GM23338 (cell line): Measurements from ENCODE around the gene SMYD1. TPM values are rescaled to one million over a fixed set of nuclear protein-coding genes. Genes with fewer than 3 reads are reported as not detected.

Experiments used
- ATAC-seq: fragments of 200-7000 bp; cut with Tn5 transposase; 3 replicates; pipeline ENCODE4 v1.9.1; 2020
- DNase-seq: peaks from one replicate; pipeline ENCODE4 v3.0.0-alpha.2; 2015; ENCODE audit warnings: low spot score
- H2AFZ ChIP-seq: fragments of 200-600 bp; sonication (generic); 2 replicates; pipeline ENCODE4 v1.8.0; 2016; ENCODE audit warnings: antibody characterized with exemption, mild to moderate bottlenecking, moderate library complexity
- H3F3A ChIP-seq: fragments of 200-600 bp; sonication (generic); replicated peaks from 2 replicates; pipeline ENCODE4 v1.8.0; 2017; ENCODE audit warnings: antibody characterized with exemption, mixed run types, low read depth
- H3K27ac ChIP-seq: fragments of 200-600 bp; sonication (generic); 2 replicates; pipeline ENCODE4 v1.6.1; 2016; ENCODE audit warnings: low read depth
- H3K27me3 ChIP-seq: fragments of 200-600 bp; sonication (generic); 2 replicates; pipeline ENCODE4 v1.8.0; 2016; ENCODE audit warnings: mild to moderate bottlenecking, mixed run types, moderate library complexity; ENCODE audit not compliant: insufficient read depth
- H3K36me3 ChIP-seq: fragments of 200-600 bp; sonication (generic); 2 replicates; pipeline ENCODE4 v1.8.0; 2016; ENCODE audit warnings: mild to moderate bottlenecking; ENCODE audit not compliant: insufficient read depth
- H3K4me1 ChIP-seq: fragments of 200-600 bp; sonication (generic); 2 replicates; pipeline ENCODE4 v1.8.0; 2016; ENCODE audit warnings: mild to moderate bottlenecking, moderate library complexity; ENCODE audit not compliant: insufficient read depth
- H3K4me2 ChIP-seq: fragments of 200-600 bp; sonication (generic); 2 replicates; pipeline ENCODE4 v1.7.1; 2017; ENCODE audit warnings: mixed run types
- H3K4me3 ChIP-seq: fragments of 200-600 bp; sonication (generic); 2 replicates; pipeline ENCODE4 v1.6.1; 2016; ENCODE audit warnings: mixed run types
- H3K79me2 ChIP-seq: fragments of 200-600 bp; sonication (generic); replicated peaks from 2 replicates; pipeline ENCODE4 v1.8.0; 2017; ENCODE audit warnings: mild to moderate bottlenecking; ENCODE audit not compliant: insufficient read depth
- H3K9me2 ChIP-seq: fragments of 200-600 bp; sonication (generic); 2 replicates; pipeline ENCODE4 v1.8.0; 2017; ENCODE audit not compliant: insufficient read depth
- H4K20me1 ChIP-seq: fragments of 200-600 bp; sonication (generic); replicated peaks from 2 replicates; pipeline ENCODE4 v1.8.0; 2017; ENCODE audit warnings: mild to moderate bottlenecking; ENCODE audit not compliant: insufficient read depth
- H3K27ac Mint-ChIP-seq: 2 replicates; pipeline ENCODE4 v1.8.0; 2020; ENCODE audit warnings: inconsistent platforms, mild to moderate bottlenecking, moderate library complexity, mixed read lengths
- H3K27me3 Mint-ChIP-seq: 3 replicates; pipeline ENCODE4 v1.8.0; 2022; ENCODE audit warnings: low read depth, mild to moderate bottlenecking, moderate library complexity, mixed read lengths, inconsistent platforms; ENCODE audit not compliant: insufficient read depth, poor library complexity
- H3K36me3 Mint-ChIP-seq: 3 replicates; pipeline ENCODE4 v1.8.0; 2021; ENCODE audit warnings: low read depth, mild to moderate bottlenecking, inconsistent platforms, moderate library complexity, mixed read lengths
- H3K4me1 Mint-ChIP-seq: 3 replicates; pipeline ENCODE4 v1.8.0; 2020; ENCODE audit warnings: mild to moderate bottlenecking, inconsistent platforms, mixed read lengths
- H3K4me3 Mint-ChIP-seq: 3 replicates; pipeline ENCODE4 v1.8.0; 2021; ENCODE audit warnings: moderate library complexity, mild to moderate bottlenecking, inconsistent platforms, mixed read lengths
- H3K9me3 Mint-ChIP-seq: 3 replicates; pipeline ENCODE4 v1.8.0; 2020; ENCODE audit warnings: moderate library complexity, mild to moderate bottlenecking, inconsistent platforms, mixed read lengths
- JUNB ChIP-seq: IDR thresholded peaks from one replicate; pipeline ENCODE4 v1.6.1; 2016; ENCODE audit warnings: antibody characterized with exemption; ENCODE audit not compliant: unreplicated experiment
- NANOG ChIP-seq: IDR thresholded peaks from 2 replicates; pipeline ENCODE4 v1.6.1; 2016; ENCODE audit warnings: antibody characterized with exemption, borderline replicate concordance
- STAT1 ChIP-seq: IDR thresholded peaks from one replicate; pipeline ENCODE4 v1.6.1; 2016; ENCODE audit warnings: antibody characterized with exemption; ENCODE audit not compliant: unreplicated experiment
- polyA plus RNA-seq: library from polyadenylated mRNA; unstranded; fragments of >200 nt; fragmentation: Nextera tagmentation; extraction: Ambion mirVana; gene quantifications from 2 replicates; pipeline ENCODE4 v1.2.1, GENCODE V29; 2016
- total RNA-seq: library from RNA; depleted of rRNA; stranded (reverse); fragments of >200 nt; shearing (Covaris generic); gene quantifications from 2 replicates; pipeline ENCODE4 v1.2.3, GENCODE V29; 2014
- TF ChIP-seq, protein P1 (sequence below): fragments of 250-450 bp; sonication (Bioruptor Pico); IDR thresholded peaks from 2 replicates; pipeline ENCODE4 v1.5.0; 2020; ENCODE audit warnings: mild to moderate bottlenecking, moderate library complexity

SMYD1 gene
- total and polyA plus RNA-seq, 2 experiments from 2014 or later = 0.07 TPM; not detected in 1

DNA sequence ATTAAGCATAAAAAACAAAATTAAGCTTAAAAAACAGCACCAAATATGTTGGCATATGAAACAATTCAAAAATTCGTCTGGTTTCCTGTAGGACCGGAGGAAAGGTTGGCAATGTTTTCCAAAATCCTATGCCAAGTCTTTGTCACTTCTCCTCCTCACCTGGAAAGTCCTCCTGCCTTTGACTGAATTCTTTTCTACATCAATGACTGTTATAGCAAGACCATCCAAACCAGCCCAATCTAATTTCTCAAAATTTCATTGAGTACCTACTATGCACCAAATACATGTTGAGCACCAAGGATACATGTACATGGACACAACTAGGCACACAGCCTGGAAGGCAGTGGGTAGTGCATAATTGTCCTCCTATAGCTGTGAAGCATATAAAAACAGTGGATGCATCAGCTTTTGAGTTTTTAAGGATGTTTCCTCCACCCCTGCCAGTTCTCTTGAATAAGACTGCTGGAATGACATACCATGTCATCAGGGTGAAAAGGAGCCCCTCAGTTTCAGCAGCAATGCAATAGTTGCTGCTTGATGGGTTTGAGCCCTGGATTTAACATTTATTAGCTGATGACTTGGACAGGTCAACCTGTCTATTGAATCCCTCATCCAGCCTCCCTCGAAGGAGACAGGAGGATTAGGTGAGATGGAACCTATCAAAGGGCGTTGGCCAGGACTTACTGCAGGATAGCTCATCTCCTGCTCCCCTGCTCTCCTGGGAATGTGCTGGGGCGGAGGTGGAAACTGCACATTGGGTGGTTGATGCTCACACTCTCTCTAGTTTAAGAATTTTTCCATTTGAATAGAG, 55.7 kb downstream of the SMYD1 start (continued):
- TF ChIP-seq, protein P1, sequence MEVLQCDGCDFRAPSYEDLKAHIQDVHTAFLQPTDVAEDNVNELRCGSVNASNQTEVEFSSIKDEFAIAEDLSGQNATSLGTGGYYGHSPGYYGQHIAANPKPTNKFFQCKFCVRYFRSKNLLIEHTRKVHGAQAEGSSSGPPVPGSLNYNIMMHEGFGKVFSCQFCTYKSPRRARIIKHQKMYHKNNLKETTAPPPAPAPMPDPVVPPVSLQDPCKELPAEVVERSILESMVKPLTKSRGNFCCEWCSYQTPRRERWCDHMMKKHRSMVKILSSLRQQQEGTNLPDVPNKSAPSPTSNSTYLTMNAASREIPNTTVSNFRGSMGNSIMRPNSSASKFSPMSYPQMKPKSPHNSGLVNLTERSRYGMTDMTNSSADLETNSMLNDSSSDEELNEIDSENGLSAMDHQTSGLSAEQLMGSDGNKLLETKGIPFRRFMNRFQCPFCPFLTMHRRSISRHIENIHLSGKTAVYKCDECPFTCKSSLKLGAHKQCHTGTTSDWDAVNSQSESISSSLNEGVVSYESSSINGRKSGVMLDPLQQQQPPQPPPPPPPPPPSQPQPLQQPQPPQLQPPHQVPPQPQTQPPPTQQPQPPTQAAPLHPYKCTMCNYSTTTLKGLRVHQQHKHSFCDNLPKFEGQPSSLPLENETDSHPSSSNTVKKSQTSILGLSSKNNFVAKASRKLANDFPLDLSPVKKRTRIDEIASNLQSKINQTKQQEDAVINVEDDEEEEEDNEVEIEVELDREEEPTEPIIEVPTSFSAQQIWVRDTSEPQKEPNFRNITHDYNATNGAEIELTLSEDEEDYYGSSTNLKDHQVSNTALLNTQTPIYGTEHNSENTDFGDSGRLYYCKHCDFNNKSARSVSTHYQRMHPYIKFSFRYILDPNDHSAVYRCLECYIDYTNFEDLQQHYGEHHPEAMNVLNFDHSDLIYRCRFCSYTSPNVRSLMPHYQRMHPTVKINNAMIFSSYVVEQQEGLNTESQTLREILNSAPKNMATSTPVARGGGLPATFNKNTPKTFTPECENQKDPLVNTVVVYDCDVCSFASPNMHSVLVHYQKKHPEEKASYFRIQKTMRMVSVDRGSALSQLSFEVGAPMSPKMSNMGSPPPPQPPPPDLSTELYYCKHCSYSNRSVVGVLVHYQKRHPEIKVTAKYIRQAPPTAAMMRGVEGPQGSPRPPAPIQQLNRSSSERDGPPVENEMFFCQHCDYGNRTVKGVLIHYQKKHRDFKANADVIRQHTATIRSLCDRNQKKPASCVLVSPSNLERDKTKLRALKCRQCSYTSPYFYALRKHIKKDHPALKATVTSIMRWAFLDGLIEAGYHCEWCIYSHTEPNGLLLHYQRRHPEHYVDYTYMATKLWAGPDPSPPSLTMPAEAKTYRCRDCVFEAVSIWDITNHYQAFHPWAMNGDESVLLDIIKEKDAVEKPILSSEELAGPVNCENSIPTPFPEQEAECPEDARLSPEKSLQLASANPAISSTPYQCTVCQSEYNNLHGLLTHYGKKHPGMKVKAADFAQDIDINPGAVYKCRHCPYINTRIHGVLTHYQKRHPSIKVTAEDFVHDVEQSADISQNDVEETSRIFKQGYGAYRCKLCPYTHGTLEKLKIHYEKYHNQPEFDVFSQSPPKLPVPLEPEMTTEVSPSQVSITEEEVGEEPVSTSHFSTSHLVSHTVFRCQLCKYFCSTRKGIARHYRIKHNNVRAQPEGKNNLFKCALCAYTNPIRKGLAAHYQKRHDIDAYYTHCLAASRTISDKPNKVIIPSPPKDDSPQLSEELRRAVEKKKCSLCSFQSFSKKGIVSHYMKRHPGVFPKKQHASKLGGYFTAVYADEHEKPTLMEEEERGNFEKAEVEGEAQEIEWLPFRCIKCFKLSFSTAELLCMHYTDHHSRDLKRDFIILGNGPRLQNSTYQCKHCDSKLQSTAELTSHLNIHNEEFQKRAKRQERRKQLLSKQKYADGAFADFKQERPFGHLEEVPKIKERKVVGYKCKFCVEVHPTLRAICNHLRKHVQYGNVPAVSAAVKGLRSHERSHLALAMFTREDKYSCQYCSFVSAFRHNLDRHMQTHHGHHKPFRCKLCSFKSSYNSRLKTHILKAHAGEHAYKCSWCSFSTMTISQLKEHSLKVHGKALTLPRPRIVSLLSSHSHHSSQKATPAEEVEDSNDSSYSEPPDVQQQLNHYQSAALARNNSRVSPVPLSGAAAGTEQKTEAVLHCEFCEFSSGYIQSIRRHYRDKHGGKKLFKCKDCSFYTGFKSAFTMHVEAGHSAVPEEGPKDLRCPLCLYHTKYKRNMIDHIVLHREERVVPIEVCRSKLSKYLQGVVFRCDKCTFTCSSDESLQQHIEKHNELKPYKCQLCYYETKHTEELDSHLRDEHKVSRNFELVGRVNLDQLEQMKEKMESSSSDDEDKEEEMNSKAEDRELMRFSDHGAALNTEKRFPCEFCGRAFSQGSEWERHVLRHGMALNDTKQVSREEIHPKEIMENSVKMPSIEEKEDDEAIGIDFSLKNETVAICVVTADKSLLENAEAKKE (CRISPR knock-in tag) = no peak
- no peak for TF ChIP-seq NANOG

DNA sequence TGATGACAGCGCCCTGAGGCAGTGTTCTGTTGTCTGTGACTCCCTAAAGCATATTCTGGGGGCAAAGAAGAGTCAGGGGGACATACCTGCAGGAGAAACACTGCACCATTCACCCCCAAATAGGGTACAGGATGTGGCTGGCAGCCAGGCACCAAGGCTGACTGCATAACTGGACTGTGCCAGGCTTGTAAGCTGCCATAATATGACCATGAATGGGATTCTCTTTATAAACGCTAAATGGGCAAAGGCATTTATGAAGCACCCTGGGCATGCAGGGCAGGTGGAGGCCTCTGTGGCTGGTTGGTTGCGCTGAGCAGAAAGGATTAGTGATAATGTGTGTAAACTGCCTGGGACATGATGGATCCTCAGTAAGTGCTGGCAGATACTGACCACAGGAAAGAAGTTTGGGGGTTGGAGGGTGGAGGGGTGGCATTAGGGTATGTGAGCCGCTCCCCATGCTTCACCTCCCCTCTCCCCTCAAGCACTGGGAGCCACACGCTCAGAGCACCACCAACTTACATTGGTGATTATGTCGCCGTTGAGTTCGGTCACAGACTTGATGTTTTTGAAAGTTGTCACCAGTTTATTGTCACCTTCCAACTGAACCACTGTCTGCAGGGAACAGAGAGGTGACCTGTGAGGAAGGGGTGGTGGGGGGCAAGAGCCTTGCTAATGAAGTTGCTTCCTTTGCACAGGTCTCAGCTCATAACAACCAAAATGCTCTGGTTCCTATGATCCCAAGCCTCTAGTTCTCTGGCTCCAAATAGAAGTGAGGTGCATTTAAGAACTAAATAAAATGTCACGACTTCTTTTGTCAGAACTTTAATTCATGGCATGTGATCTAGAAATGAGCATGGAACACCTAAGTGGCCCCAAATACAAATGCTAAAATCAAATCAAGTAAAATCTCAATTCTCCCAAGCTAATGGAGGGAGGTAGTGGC, 56.6 kb downstream of the SMYD1 start:
- Histone ChIP-seq H3K27me3 (no peaks in the 10 kb centered on the region), H3K4me2 (no peak overlapping the region), H2AFZ (no peak overlapping the region), H3K4me1 (no peaks in the 10 kb centered on the region), H3K27ac (no peak overlapping the region), H3K4me3 (no peak overlapping the region), H3K79me2 (no peaks in the 10 kb centered on the region), H3F3A (no peaks in the 10 kb centered on the region), H3K9me2 (0 out of 2 replicates have a peak, but pooled peaks cover 2% of the 10 kb centered on the region), H3K36me3 (no peaks in the 10 kb centered on the region), H4K20me1 (no peaks in the 10 kb centered on the region)
- H3K27me3 Mint-ChIP-seq = peaks cover 2% of the 10 kb centered on the region
- H3K36me3 Mint-ChIP-seq = no peaks in the 10 kb centered on the region; the same call in 2 of the 3 replicates
- no peak overlapping the region for H3K4me3 Mint-ChIP-seq
- no peak for DNase-seq
- H3K27ac Mint-ChIP-seq = no peak overlapping the region
- H3K4me1 Mint-ChIP-seq = no peaks in the 10 kb centered on the region
- no peak for ATAC-seq
- no peaks in the 10 kb centered on the region for H3K9me3 Mint-ChIP-seq
- TF ChIP-seq JUNB (no peak), STAT1 (no peak)
- TF ChIP-seq, protein P1 (CRISPR knock-in tag) = no peak
